ENCODE data around the gene ZNF385B. TPM values are rescaled to one million over a fixed set of nuclear protein-coding genes. Genes with fewer than 3 reads are reported as not detected.

The ZNF385B gene
- total and polyA plus RNA-seq, 10 of the 15 experiments (the other 5 are each of a cell fraction or from before 2014, with no cell fraction given), result not detected

DNA sequence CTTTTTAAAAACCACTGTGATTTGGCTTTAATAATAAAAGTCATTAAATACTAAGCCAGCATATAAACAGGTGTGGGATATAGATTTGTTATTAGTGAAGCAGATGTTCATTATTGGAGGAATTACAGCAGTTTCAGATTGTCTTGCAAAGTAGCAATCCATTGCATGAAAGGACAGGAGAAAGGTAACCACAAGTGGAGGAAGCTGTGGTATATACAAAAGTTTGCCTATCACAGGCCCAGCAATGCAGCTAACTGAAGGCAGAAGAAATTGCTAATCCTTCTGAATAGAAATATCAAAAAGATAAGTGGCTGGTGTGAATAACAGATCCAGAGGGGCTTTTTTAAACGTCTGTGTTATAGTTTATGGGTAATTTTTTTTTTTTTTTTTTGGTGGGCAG lies 199.4 kb downstream of the ZNF385B start:
- no peak overlapping the region for H3K27ac ChIP-seq (ENCODE audit: control insufficient read depth, insufficient read depth)
- TF ChIP-seq CBFB (IDR thresholded peaks at IDR 0.05; ENCODE audit: low read depth) (no peak), NFYA (IDR thresholded peaks at IDR 0.05; ENCODE audit: borderline replicate concordance, low read depth, low read length) (no peak), IRF4 (IDR thresholded peaks at IDR 0.05; ENCODE audit: low read depth, low read length) (no peak), YBX1 (IDR thresholded peaks at IDR 0.05) (no peak), CHD1 (IDR thresholded peaks at IDR 0.05; ENCODE audit: low read depth, low read length) (no peak), RAD21 (IDR thresholded peaks at IDR 0.05; ENCODE audit: insufficient read depth, low read depth, low read length) (no peak), YY1 (IDR thresholded peaks at IDR 0.05; ENCODE audit: low read depth, low read length) (no peak)
- TF ChIP-seq, protein P1, sequence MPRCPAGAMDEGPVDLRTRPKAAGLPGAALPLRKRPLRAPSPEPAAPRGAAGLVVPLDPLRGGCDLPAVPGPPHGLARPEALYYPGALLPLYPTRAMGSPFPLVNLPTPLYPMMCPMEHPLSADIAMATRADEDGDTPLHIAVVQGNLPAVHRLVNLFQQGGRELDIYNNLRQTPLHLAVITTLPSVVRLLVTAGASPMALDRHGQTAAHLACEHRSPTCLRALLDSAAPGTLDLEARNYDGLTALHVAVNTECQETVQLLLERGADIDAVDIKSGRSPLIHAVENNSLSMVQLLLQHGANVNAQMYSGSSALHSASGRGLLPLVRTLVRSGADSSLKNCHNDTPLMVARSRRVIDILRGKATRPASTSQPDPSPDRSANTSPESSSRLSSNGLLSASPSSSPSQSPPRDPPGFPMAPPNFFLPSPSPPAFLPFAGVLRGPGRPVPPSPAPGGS (IDR thresholded peaks at IDR 0.05; ENCODE audit: borderline replicate concordance, insufficient read depth, low read depth, low read length, poor library complexity, severe bottlenecking), result no peak
- TF ChIP-seq, protein P2, sequence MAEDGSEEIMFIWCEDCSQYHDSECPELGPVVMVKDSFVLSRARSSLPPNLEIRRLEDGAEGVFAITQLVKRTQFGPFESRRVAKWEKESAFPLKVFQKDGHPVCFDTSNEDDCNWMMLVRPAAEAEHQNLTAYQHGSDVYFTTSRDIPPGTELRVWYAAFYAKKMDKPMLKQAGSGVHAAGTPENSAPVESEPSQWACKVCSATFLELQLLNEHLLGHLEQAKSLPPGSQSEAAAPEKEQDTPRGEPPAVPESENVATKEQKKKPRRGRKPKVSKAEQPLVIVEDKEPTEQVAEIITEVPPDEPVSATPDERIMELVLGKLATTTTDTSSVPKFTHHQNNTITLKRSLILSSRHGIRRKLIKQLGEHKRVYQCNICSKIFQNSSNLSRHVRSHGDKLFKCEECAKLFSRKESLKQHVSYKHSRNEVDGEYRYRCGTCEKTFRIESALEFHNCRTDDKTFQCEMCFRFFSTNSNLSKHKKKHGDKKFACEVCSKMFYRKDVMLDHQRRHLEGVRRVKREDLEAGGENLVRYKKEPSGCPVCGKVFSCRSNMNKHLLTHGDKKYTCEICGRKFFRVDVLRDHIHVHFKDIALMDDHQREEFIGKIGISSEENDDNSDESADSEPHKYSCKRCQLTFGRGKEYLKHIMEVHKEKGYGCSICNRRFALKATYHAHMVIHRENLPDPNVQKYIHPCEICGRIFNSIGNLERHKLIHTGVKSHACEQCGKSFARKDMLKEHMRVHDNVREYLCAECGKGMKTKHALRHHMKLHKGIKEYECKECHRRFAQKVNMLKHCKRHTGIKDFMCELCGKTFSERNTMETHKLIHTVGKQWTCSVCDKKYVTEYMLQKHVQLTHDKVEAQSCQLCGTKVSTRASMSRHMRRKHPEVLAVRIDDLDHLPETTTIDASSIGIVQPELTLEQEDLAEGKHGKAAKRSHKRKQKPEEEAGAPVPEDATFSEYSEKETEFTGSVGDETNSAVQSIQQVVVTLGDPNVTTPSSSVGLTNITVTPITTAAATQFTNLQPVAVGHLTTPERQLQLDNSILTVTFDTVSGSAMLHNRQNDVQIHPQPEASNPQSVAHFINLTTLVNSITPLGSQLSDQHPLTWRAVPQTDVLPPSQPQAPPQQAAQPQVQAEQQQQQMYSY (CRISPR knock-in tag; IDR thresholded peaks at IDR 0.05), result no peak
- TF ChIP-seq, protein P3, sequence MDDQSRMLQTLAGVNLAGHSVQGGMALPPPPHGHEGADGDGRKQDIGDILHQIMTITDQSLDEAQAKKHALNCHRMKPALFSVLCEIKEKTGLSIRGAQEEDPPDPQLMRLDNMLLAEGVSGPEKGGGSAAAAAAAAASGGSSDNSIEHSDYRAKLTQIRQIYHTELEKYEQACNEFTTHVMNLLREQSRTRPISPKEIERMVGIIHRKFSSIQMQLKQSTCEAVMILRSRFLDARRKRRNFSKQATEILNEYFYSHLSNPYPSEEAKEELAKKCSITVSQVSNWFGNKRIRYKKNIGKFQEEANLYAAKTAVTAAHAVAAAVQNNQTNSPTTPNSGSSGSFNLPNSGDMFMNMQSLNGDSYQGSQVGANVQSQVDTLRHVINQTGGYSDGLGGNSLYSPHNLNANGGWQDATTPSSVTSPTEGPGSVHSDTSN (IDR thresholded peaks at IDR 0.05; ENCODE audit: insufficient replicate concordance, low read depth, low read length), result no peak
- H3K79me2 ChIP-seq (ENCODE audit: control insufficient read depth, insufficient read depth, low read length), result no peaks in the 10 kb centered on the region
- H3K9ac ChIP-seq (ENCODE audit: control insufficient read depth, insufficient read depth, low read length), result no peak overlapping the region
- ChIA-PET POLR2A (no interaction called here), CTCF (no interaction called here), SMC1A (ENCODE audit: uncharacterized antibody, unreplicated experiment) (interaction anchor here (0.6 kb wide), 1 partner anchor 8 kb away, joined by 3 read pairs; no protein-coding TSS in a partner anchor), RAD21 (ENCODE audit: unreplicated experiment) (no interaction called here)
- intact Hi-C loops (cut with micrococcal nuclease; ENCODE audit: unreplicated experiment) (no loop called here), in situ Hi-C loops (cut with MboI) (no loop called here)
- H3K4me3 ChIP-seq, result no peak overlapping the region
- H3K27me3 ChIP-seq (replicated peaks in 1 of 2; ENCODE audit: control insufficient read depth in 2 of 2, insufficient read depth in 2 of 2, low read length in 1 of 2), result no peaks in the 10 kb centered on the region
- H4K20me1 ChIP-seq (ENCODE audit: control insufficient read depth, insufficient read depth), result no peaks in the 10 kb centered on the region
- no peak overlapping the region for H2AFZ ChIP-seq (ENCODE audit: control insufficient read depth, low read depth, low read length)
- DNase-seq (ENCODE audit: low read depth, low spot score) (no peak), FAIRE-seq (no peak), ATAC-seq (no peak)
- H3K4me2 ChIP-seq (ENCODE audit: control insufficient read depth, insufficient read depth), result no peak overlapping the region
- no peaks in the 10 kb centered on the region for H3K36me3 ChIP-seq (ENCODE audit: control insufficient read depth in 2 of 2, insufficient read depth in 2 of 2, low read length in 1 of 2)
- WGBS (ENCODE audit: insufficient coverage, insufficient replicate concordance, low lambda C conversion rate, missing lambda C conversion rate), result 0% methylated on average over 1 of the region's 1 CpG
- H3K4me1 ChIP-seq (ENCODE audit: control insufficient read depth, insufficient read depth, low read length), result no peaks in the 10 kb centered on the region
- H3K9me3 ChIP-seq (replicated peaks; ENCODE audit: control insufficient read depth, insufficient read depth, low read length), result no peaks in the 10 kb centered on the region
- no TSS peak for BruUV-seq (replicated peaks)
